ENCODE data around the gene CBLN3.

DNA sequence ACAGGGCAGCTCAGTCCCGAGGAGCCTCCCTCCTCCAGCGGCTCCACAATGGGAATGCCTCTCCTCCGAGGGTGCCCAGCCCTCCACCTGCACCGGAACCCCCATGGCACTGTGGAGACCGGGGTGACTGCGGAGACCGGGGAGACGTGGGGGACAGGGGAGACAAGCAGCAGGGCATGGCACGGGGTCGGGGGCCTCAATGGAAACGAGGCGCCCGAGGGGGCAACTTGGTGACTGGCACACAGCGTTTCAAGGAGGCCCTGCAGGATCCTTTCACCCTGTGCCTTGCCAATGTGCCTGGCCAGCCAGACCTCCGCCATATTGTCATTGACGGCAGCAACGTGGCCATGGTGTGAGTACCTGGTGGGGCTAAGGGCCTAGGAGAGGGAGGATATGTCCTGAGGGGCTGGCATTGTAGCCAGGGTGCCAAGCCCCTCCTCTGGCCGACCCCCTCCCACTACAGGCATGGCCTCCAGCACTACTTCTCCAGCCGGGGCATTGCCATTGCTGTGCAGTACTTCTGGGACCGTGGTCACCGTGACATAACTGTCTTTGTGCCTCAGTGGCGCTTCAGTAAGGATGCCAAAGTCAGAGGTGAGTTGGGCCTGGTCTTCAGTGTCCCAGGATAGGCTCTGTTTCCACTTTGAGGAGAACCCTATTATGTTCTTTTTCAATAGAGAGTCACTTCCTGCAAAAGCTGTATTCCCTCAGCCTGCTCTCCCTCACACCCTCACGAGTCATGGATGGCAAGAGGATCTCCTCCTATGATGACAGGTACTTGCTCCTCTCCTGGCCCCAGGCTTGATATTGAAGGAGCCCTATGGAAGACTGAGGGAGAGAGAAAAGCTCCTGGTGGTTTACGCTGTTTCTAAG, 3.0 kb upstream of the CBLN3 start:
- TF ChIP-seq YY1 (IDR thresholded peaks at IDR 0.05; ENCODE audit: insufficient read depth, insufficient read length) (no peak), SUZ12 (IDR thresholded peaks at IDR 0.05; ENCODE audit: extremely low read depth, insufficient read depth, insufficient read length) (no peak)
